Hepatocyte (in vitro differentiated cells): ENCODE measurements around the gene KIR3DL2. TPM values are rescaled to one million over a fixed set of nuclear protein-coding genes. Genes with fewer than 3 reads are reported as not detected.

ENCODE experiments used
- DNase-seq: peaks from one replicate; pipeline ENCODE4 v3.0.0-alpha.2; 2016; ENCODE audit warnings: low spot score
- H2AFZ ChIP-seq: fragments of 200-600 bp; sonication (generic); 2 replicates; pipeline ENCODE4 v1.6.0; 2016; ENCODE audit warnings: antibody characterized with exemption, mild to moderate bottlenecking
- H3K27ac ChIP-seq: fragments of 200-600 bp; sonication (generic); 2 replicates; pipeline ENCODE4 v1.5.1; 2016; ENCODE audit warnings: mild to moderate bottlenecking
- H3K27me3 ChIP-seq: fragments of 200-600 bp; sonication (generic); 2 replicates; pipeline ENCODE4 v1.6.1; 2016
- H3K36me3 ChIP-seq: fragments of 200-600 bp; sonication (generic); replicated peaks from 2 replicates; pipeline ENCODE4 v1.5.1; 2016; ENCODE audit warnings: low read depth; ENCODE audit not compliant: insufficient read depth
- H3K4me1 ChIP-seq: fragments of 200-600 bp; sonication (generic); 2 replicates; pipeline ENCODE4 v1.5.1; 2016; ENCODE audit warnings: mild to moderate bottlenecking, moderate library complexity; ENCODE audit not compliant: insufficient read depth
- H3K4me2 ChIP-seq: fragments of 200-600 bp; sonication (generic); 2 replicates; pipeline ENCODE4 v1.6.0; 2016
- H3K4me3 ChIP-seq: fragments of 200-600 bp; sonication (generic); 2 replicates; pipeline ENCODE4 v1.5.1; 2016; ENCODE audit warnings: mild to moderate bottlenecking
- H3K79me2 ChIP-seq: fragments of 200-600 bp; sonication (generic); 2 replicates; pipeline ENCODE4 v1.6.0; 2017; ENCODE audit warnings: mild to moderate bottlenecking
- H3K9me2 ChIP-seq: fragments of 200-600 bp; sonication (generic); replicated peaks from 2 replicates; pipeline ENCODE4 v1.6.0; 2017; ENCODE audit warnings: mild to moderate bottlenecking; ENCODE audit not compliant: insufficient read depth
- H3K9me3 ChIP-seq: fragments of 200-600 bp; sonication (generic); 2 replicates; pipeline ENCODE4 v1.5.1; 2016; ENCODE audit warnings: low read depth, mild to moderate bottlenecking
- H4K20me1 ChIP-seq: fragments of 200-600 bp; sonication (generic); 2 replicates; pipeline ENCODE4 v1.6.0; 2016; ENCODE audit warnings: mild to moderate bottlenecking; ENCODE audit not compliant: insufficient read depth, poor library complexity, severe bottlenecking
- EZH2 ChIP-seq: fragments of 200-600 bp; sonication (generic); IDR thresholded peaks from 2 replicates; pipeline ENCODE4 v1.6.1; 2016; ENCODE audit warnings: antibody characterized with exemption, mild to moderate bottlenecking, borderline replicate concordance
- EZH2phosphoT487 ChIP-seq: fragments of 200-600 bp; sonication (generic); IDR thresholded peaks from one replicate; pipeline ENCODE4 v1.6.1; 2018; ENCODE audit warnings: antibody characterized with exemption, mild to moderate bottlenecking, low read depth, moderate library complexity; ENCODE audit not compliant: unreplicated experiment, severe bottlenecking
- WGBS: methylation state at CpG from one replicate; pipeline ENCODE4 v1.1.6; 2016; ENCODE audit warnings: low lambda C conversion rate; ENCODE audit errors: missing lambda C conversion rate; 5-methylcytosine and 5-hydroxymethylcytosine counted together
- polyA plus RNA-seq: library from polyadenylated mRNA; unstranded; fragments of >200 nt; fragmentation: Nextera tagmentation; extraction: Ambion mirVana; gene quantifications from 2 replicates; pipeline ENCODE4 v1.2.1, GENCODE V29; 2016
- total RNA-seq: library from RNA; depleted of rRNA; stranded (reverse); fragments of >200 nt; gene quantifications from 2 replicates; pipeline ENCODE4 v1.2.3, GENCODE V29; 2014
- TF ChIP-seq, protein P1 (sequence below): fragments of 200-600 bp; sonication (generic); IDR thresholded peaks from 2 replicates; pipeline ENCODE4 v1.5.1; 2016; ENCODE audit warnings: antibody characterized with exemption, mild to moderate bottlenecking; ENCODE audit not compliant: poor library complexity

The KIR3DL2 gene
- total and polyA plus RNA-seq, 2 experiments from 2014 or later, result not detected

DNA sequence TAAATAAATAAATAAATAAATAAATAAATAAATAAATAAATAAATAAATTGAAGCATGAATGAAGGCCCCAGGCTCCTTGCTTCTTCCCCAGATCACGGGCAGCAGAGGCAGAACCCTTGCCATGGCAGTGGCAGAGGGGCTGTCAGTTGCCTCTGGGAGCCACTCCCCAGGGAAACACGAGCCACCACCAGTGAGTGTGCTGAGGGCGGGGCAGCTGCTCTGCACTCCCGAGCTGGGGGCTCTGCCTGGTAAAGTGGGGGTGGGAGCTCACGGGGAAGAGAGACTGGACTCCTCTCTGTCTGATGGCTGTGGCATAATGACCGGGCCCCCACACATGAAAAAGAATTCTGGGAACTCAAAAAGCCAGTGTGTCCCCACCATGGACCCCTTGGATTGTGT is 31.6 kb downstream of the KIR3DL2 start:
- 71% methylated on average over 6 of the region's 6 CpGs for WGBS
- H3K9me3 ChIP-seq, result no peaks in the 10 kb centered on the region

DNA sequence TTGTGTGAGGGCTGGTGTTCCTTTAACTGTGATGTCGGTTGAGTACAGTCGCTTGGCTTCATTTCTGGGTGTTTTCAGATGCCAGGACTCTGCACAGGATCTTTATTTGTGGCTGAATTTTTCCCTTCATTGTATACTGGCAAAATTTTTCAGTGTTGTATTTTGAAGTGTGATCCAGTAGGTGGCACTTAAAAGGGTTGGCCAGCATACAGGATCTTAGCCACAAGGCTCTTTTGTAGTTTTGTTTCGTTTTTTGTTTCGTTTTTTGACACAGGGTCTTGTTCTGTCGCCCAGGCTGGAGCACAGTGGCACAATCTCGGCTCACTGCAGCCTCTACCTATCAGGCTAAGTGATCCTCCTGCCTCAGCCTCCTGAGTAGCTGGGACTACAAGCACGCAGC is 32.5 kb downstream of the KIR3DL2 start:
- TF ChIP-seq, protein P1, sequence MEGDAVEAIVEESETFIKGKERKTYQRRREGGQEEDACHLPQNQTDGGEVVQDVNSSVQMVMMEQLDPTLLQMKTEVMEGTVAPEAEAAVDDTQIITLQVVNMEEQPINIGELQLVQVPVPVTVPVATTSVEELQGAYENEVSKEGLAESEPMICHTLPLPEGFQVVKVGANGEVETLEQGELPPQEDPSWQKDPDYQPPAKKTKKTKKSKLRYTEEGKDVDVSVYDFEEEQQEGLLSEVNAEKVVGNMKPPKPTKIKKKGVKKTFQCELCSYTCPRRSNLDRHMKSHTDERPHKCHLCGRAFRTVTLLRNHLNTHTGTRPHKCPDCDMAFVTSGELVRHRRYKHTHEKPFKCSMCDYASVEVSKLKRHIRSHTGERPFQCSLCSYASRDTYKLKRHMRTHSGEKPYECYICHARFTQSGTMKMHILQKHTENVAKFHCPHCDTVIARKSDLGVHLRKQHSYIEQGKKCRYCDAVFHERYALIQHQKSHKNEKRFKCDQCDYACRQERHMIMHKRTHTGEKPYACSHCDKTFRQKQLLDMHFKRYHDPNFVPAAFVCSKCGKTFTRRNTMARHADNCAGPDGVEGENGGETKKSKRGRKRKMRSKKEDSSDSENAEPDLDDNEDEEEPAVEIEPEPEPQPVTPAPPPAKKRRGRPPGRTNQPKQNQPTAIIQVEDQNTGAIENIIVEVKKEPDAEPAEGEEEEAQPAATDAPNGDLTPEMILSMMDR, result no peak
- TF ChIP-seq EZH2 (no peak), EZH2phosphoT487 (no peak)
- no peaks in the 10 kb centered on the region for H3K4me1 ChIP-seq
- no peaks in the 10 kb centered on the region for H3K79me2 ChIP-seq
- H3K4me2 ChIP-seq, result no peak overlapping the region
- no peak overlapping the region for H2AFZ ChIP-seq
- no peaks in the 10 kb centered on the region for H4K20me1 ChIP-seq
- H3K9me3 ChIP-seq, result no peaks in the 10 kb centered on the region
- WGBS, result 78% methylated on average over 7 of the region's 7 CpGs
- DNase-seq, result no peak
- no peaks in the 10 kb centered on the region for H3K36me3 ChIP-seq
- H3K27me3 ChIP-seq, result no peaks in the 10 kb centered on the region
- H3K27ac ChIP-seq, result no peak overlapping the region
- no peaks in the 10 kb centered on the region for H3K9me2 ChIP-seq
- H3K4me3 ChIP-seq, result no peak overlapping the region

More for the DNA sequence above, 31.6 kb downstream of the KIR3DL2 start:
- TF ChIP-seq EZH2phosphoT487, result no peak
- TF ChIP-seq EZH2, result no peak
- TF ChIP-seq, protein P1, result no peak
- Histone ChIP-seq H3K27me3 (no peaks in the 10 kb centered on the region), H2AFZ (no peak overlapping the region), H3K79me2 (no peaks in the 10 kb centered on the region), H3K36me3 (no peaks in the 10 kb centered on the region), H3K4me1 (no peaks in the 10 kb centered on the region), H3K4me3 (no peak overlapping the region), H3K27ac (no peak overlapping the region), H3K9me2 (no peaks in the 10 kb centered on the region), H4K20me1 (no peaks in the 10 kb centered on the region), H3K4me2 (no peak overlapping the region)
- no peak for DNase-seq

DNA sequence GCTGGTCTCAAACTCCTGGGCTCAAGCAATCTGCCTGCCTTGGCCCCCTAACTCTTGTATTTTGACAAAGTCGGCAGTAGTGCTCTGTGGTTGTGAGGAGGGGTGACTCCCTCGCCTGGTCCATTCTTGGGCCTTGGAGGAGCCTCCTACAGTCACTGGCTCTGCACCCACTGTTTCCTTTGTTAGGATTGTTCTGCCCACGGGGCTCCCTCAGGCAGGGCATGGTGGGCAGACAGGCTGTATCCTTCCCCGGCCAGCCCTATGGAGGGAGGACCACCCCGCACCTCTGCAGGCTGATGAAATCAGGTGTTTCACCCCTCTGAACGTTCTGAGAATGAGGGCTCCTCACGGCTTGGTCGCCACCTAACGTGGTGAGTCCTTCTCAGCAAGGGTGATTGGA is 33.0 kb downstream of the KIR3DL2 start:
- H3K4me1 ChIP-seq, result no peaks in the 10 kb centered on the region
- WGBS, result 89% methylated on average over 9 of the region's 9 CpGs
- no peak for TF ChIP-seq EZH2phosphoT487
- no peaks in the 10 kb centered on the region for H3K9me3 ChIP-seq
- no peaks in the 10 kb centered on the region for H3K27me3 ChIP-seq
- H3K9me2 ChIP-seq, result no peaks in the 10 kb centered on the region
- H2AFZ ChIP-seq, result no peak overlapping the region
- no peak overlapping the region for H3K4me2 ChIP-seq
- no peaks in the 10 kb centered on the region for H3K36me3 ChIP-seq
- no peak overlapping the region for H3K4me3 ChIP-seq
- H3K27ac ChIP-seq, result no peak overlapping the region
- DNase-seq, result no peak
- H3K79me2 ChIP-seq, result no peaks in the 10 kb centered on the region
- no peaks in the 10 kb centered on the region for H4K20me1 ChIP-seq

DNA sequence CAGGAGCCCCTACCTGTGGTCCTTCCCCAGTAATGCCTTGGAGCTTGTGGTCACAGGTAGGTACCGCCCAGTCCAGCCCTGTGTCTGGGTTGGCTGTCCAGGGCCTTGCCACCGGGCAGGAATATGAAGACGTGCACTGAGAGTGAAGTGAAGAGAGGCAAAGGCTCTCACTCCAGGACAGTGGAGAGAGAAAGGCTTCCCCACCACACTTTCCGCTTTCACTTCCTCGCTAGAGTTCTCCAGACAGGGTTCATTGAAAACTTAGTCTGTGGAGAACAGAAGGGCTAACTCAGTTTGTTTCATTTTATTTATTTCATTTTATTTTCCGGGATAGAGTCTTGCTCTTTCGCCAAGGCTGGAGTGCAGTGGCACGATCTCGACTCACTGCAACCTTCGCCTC is 38.0 kb downstream of the KIR3DL2 start:
- no peak overlapping the region for H3K4me2 ChIP-seq
- H3K9me2 ChIP-seq, result no peaks in the 10 kb centered on the region
- H3K27me3 ChIP-seq, result no peaks in the 10 kb centered on the region
- H3K4me3 ChIP-seq, result no peak overlapping the region
- no peaks in the 10 kb centered on the region for H4K20me1 ChIP-seq
- DNase-seq, result no peak
- no peak overlapping the region for H3K27ac ChIP-seq
- no peak overlapping the region for H2AFZ ChIP-seq
- H3K36me3 ChIP-seq, result no peaks in the 10 kb centered on the region
- TF ChIP-seq EZH2 (no peak), EZH2phosphoT487 (no peak)
- TF ChIP-seq, protein P1, result no peak
- H3K4me1 ChIP-seq, result no peaks in the 10 kb centered on the region
- no peaks in the 10 kb centered on the region for H3K9me3 ChIP-seq
- no peaks in the 10 kb centered on the region for H3K79me2 ChIP-seq
- WGBS, result 94% methylated on average over 10 of the region's 10 CpGs
